ENCODE measurements around the gene FAM120B.

DNA sequence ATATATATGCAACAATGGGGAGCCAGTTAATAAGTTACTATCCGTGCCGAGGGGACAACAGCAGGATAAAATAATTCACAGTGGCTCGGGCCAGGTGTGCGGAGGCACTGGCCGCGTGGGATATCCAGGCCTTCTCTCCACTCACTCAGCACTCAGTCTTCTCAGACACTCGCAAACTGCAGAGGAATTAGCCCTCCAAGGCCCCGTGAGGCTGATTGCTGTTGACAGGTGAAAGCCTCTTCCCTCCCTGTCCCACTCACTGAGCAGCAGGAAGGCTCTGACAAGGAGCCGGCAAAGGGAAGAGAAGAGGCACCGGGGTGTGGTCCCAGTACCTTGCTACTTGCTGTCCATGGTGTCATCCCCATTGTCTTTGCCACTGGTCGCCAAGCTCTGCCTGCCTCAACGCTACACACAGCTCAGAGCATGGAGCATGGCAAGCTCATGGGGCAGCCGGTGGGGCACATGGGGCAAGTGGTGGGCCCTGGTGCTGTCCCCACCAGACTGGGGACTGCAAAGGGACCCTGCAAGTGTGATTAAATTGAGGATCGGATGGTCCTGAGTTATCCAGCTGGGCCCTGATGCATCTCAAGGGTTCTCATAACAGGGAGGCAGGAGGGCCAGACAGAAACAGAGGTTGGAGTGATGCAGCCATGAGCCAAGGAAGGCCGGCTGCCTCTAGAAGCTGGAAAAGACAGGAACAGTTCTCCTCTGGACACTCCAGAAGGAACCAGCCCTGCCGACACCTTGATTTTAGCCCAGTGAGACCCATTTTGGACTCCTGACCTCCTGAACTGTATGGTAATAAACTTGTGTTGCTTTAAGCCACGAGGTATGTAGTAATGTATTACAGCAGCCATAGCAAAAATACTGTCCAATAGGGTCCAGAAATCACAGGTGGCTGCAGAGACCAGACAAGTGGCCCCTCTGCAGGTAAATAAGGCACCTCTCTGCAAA is 126.9 kb downstream of the FAM120B start:
- TF ChIP-seq ZNF565 (CRISPR knock-in tag; conservative IDR thresholded peaks at IDR 0.05; ENCODE audit: low read depth) (no peak), ZFP30 (CRISPR knock-in tag; IDR thresholded peaks at IDR 0.05) (no peak), ZFP3 (CRISPR knock-in tag; IDR thresholded peaks at IDR 0.05) (no peak), ZC3H10 (CRISPR knock-in tag; IDR thresholded peaks at IDR 0.05) (no peak), RARB (CRISPR knock-in tag; IDR thresholded peaks at IDR 0.05) (no peak), TCF4 (CRISPR knock-in tag; IDR thresholded peaks at IDR 0.05; ENCODE audit: borderline replicate concordance) (no peak), BACH2 (CRISPR knock-in tag; IDR thresholded peaks at IDR 0.05; ENCODE audit: borderline replicate concordance) (no peak), OSR1 (CRISPR knock-in tag; IDR thresholded peaks at IDR 0.05) (no peak), SNAI2 (CRISPR knock-in tag; IDR thresholded peaks at IDR 0.05) (no peak), ARNTL (CRISPR knock-in tag; IDR thresholded peaks at IDR 0.05; ENCODE audit: borderline replicate concordance, low read depth) (no peak)
- TF ChIP-seq, protein P1, sequence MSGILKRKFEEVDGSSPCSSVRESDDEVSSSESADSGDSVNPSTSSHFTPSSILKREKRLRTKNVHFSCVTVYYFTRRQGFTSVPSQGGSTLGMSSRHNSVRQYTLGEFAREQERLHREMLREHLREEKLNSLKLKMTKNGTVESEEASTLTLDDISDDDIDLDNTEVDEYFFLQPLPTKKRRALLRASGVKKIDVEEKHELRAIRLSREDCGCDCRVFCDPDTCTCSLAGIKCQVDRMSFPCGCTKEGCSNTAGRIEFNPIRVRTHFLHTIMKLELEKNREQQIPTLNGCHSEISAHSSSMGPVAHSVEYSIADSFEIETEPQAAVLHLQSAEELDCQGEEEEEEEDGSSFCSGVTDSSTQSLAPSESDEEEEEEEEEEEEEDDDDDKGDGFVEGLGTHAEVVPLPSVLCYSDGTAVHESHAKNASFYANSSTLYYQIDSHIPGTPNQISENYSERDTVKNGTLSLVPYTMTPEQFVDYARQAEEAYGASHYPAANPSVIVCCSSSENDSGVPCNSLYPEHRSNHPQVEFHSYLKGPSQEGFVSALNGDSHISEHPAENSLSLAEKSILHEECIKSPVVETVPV (CRISPR knock-in tag; IDR thresholded peaks at IDR 0.05) = no peak
- TF ChIP-seq, protein P2, sequence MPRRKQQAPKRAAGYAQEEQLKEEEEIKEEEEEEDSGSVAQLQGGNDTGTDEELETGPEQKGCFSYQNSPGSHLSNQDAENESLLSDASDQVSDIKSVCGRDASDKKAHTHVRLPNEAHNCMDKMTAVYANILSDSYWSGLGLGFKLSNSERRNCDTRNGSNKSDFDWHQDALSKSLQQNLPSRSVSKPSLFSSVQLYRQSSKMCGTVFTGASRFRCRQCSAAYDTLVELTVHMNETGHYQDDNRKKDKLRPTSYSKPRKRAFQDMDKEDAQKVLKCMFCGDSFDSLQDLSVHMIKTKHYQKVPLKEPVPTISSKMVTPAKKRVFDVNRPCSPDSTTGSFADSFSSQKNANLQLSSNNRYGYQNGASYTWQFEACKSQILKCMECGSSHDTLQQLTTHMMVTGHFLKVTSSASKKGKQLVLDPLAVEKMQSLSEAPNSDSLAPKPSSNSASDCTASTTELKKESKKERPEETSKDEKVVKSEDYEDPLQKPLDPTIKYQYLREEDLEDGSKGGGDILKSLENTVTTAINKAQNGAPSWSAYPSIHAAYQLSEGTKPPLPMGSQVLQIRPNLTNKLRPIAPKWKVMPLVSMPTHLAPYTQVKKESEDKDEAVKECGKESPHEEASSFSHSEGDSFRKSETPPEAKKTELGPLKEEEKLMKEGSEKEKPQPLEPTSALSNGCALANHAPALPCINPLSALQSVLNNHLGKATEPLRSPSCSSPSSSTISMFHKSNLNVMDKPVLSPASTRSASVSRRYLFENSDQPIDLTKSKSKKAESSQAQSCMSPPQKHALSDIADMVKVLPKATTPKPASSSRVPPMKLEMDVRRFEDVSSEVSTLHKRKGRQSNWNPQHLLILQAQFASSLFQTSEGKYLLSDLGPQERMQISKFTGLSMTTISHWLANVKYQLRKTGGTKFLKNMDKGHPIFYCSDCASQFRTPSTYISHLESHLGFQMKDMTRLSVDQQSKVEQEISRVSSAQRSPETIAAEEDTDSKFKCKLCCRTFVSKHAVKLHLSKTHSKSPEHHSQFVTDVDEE (CRISPR knock-in tag; IDR thresholded peaks at IDR 0.05) = no peak
- TF ChIP-seq, protein P3, sequence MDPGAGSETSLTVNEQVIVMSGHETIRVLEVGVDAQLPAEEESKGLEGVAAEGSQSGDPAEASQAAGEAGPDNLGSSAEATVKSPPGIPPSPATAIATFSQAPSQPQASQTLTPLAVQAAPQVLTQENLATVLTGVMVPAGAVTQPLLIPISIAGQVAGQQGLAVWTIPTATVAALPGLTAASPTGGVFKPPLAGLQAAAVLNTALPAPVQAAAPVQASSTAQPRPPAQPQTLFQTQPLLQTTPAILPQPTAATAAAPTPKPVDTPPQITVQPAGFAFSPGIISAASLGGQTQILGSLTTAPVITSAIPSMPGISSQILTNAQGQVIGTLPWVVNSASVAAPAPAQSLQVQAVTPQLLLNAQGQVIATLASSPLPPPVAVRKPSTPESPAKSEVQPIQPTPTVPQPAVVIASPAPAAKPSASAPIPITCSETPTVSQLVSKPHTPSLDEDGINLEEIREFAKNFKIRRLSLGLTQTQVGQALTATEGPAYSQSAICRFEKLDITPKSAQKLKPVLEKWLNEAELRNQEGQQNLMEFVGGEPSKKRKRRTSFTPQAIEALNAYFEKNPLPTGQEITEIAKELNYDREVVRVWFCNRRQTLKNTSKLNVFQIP (CRISPR knock-in tag; IDR thresholded peaks at IDR 0.05; ENCODE audit: borderline replicate concordance, low read depth) = no peak
